Vagina (tissue), 2 donors: ENCODE measurements around the gene EPN2.
"Not testable (repeated sequence)": the region's sequence is repeated elsewhere in the genome, so short reads cannot be mapped to it uniquely, and the experiment has no call there.

Source experiments
- CTCF ChIP-seq, 3 experiments: fragments of 450-650 bp in 2 of 3; fragments of 200-600 bp in 1 of 3; sonication (generic) in 1 of 3; IDR thresholded peaks; one replicate each; pipeline ENCODE4 v1.5.1; 2017 to 2019; ENCODE audit warnings: antibody characterized with exemption in 3 of 3, mild to moderate bottlenecking in 2 of 3, moderate library complexity in 2 of 3
- POLR2A ChIP-seq, 2 donors: fragments of 450-650 bp; IDR thresholded peaks; one replicate each; pipeline ENCODE4 v1.6.1; 2017; ENCODE audit warnings: antibody characterized with exemption in 2 of 2, mild to moderate bottlenecking in 2 of 2, moderate library complexity in 2 of 2
- POLR2AphosphoS5 ChIP-seq, 2 donors: sonication (generic); formaldehyde crosslinking; IDR thresholded peaks; one replicate each; pipeline ENCODE4 v1.9.0; 2017; ENCODE audit warnings: antibody characterized with exemption in 2 of 2, mild to moderate bottlenecking in 2 of 2, low read depth in 1 of 2; ENCODE audit not compliant: insufficient read depth in 1 of 2

DNA sequence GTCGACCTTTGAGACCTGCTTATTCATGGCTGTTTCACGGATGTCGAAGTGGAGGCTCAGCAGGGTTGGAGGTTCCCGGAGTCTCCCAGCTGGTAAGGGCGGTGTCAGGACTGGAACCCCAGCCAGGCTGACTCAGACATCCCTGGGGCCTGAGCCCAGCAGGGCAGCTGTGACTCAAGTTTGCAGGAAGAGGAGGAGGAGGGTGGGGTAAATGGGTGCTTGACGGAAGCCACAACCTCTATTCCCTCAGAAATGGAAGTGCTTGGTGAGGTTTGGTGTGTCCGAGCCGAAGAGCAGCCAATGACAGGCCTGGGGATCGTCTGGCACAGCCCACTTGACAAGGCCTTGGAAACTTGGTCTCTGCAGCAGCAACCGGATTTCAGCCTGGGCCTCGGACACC, 17.8 kb upstream of the EPN2 start:
- not testable (repeated sequence) for TF ChIP-seq CTCF (IDR thresholded peaks at IDR 0.05); POLR2AphosphoS5 (IDR thresholded peaks at IDR 0.05; ENCODE audit: insufficient read depth in 1 of 2, low read depth in 1 of 2); POLR2A (IDR thresholded peaks at IDR 0.05)
